ENCODE data around the gene NKD1. TPM values are rescaled to one million over a fixed set of nuclear protein-coding genes. Genes with fewer than 3 reads are reported as not detected.

Gene NKD1
- total and polyA plus RNA-seq, 2 of the 8 experiments (the other 6 are each of a cell fraction or from before 2014, with no cell fraction given): 0.70 to 4.5 TPM

DNA sequence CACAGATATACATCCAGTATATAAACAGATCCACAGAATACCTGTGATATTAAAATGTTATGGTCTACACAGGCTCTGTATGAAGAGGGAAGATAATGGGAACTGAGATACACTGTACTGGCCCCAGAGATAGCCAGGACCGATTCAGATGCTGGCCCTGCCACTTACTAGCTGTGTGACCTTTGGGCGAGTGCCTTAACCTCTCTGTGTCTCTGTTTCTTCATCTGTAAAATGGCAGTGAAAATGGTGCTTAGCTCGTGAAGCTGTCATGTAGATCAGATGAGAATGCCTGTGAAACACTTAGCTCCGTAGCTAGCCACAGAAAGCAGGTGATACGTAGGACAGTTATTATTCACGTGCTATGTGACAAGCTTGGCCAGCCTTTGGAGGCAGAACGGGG lies 22.2 kb downstream of the NKD1 start (continued):
- no peak for TF ChIP-seq CHD7 (IDR thresholded peaks at IDR 0.05; ENCODE audit: insufficient replicate concordance, low read length)
- TF ChIP-seq POLR2A (IDR thresholded peaks at IDR 0.05; ENCODE audit: control extremely low read depth in 1 of 2, low read depth in 2 of 2, low read length in 2 of 2): no peak
- no peak for TF ChIP-seq SRF (IDR thresholded peaks at IDR 0.05; ENCODE audit: low read depth, low read length)
- no peak for TF ChIP-seq EZH2 (IDR thresholded peaks at IDR 0.05; ENCODE audit: low read depth, low read length, severe bottlenecking)
- no peak for TF ChIP-seq RXRA (IDR thresholded peaks at IDR 0.05; ENCODE audit: insufficient read depth, low read depth, low read length)
- no peak for TF ChIP-seq FOSL1 (IDR thresholded peaks at IDR 0.05; ENCODE audit: insufficient read depth, low read depth, low read length)
- TF ChIP-seq GTF2F1 (IDR thresholded peaks at IDR 0.05; ENCODE audit: borderline replicate concordance, low read depth, low read length): no peak
- no peak for TF ChIP-seq SP4 (IDR thresholded peaks at IDR 0.05; ENCODE audit: low read length)
- TF ChIP-seq TEAD4 (IDR thresholded peaks at IDR 0.05; ENCODE audit: low read depth, low read length): no peak
- TF ChIP-seq RAD21 (IDR thresholded peaks at IDR 0.05 in 1 of 2, conservative IDR thresholded peaks at IDR 0.05 in 1 of 2; ENCODE audit: low read depth in 2 of 2, low read length in 2 of 2): no peak
- no peak for TF ChIP-seq ZNF274 (IDR thresholded peaks at IDR 0.05; ENCODE audit: borderline replicate concordance, extremely low read depth, low read length)
- TF ChIP-seq HDAC6 (IDR thresholded peaks at IDR 0.05; ENCODE audit: low read depth, low read length): no peak
- TF ChIP-seq TBP (IDR thresholded peaks at IDR 0.05; ENCODE audit: low read depth, low read length): no peak

Data from H1 (cell line).